A673 (cell line): ENCODE results near the gene BAIAP2.

Source experiments
- CTCF ChIP-seq: fragments of 300-800, 200-600 bp; sonication (generic); conservative IDR thresholded peaks from 2 replicates; pipeline ENCODE4 v1.5.1; 2017; ENCODE audit warnings: low read depth, mild to moderate bottlenecking, antibody characterized with exemption, low read length, moderate library complexity, mixed read lengths
- EZH2 ChIP-seq: fragments of 200-600 bp; sonication (generic); IDR thresholded peaks from 2 replicates; pipeline ENCODE4 v1.6.1; 2017; ENCODE audit warnings: borderline replicate concordance, low read depth, mild to moderate bottlenecking, mixed read lengths, antibody characterized with exemption, low read length; ENCODE audit not compliant: poor library complexity, severe bottlenecking

- TF ChIP-seq CTCF (no peak), EZH2 (no peak)
Measured at GRCh38 chr17:81043725-81044427, 8.9 kb downstream of the BAIAP2 start.
